ENCODE measurements around the gene ZNF341. TPM values are rescaled to one million over a fixed set of nuclear protein-coding genes. Genes with fewer than 3 reads are reported as not detected.

The ZNF341 gene
- total and polyA plus RNA-seq, 2 experiments from 2014 or later, result 4.3 to 6.1 TPM

- Histone ChIP-seq H3K36me3 (ENCODE audit: insufficient read depth) (no peaks in the 10 kb centered on the region; the same call in 1 of the 2 replicates), H3K27ac (ENCODE audit: low read depth) (no peak overlapping the region), H3K4me2 (no peak overlapping the region), H3F3A (replicated peaks; ENCODE audit: low read depth) (no peaks in the 10 kb centered on the region), H3K4me3 (no peak overlapping the region), H3K79me2 (replicated peaks; ENCODE audit: insufficient read depth) (no peaks in the 10 kb centered on the region), H3K9me2 (ENCODE audit: insufficient read depth) (no peaks in the 10 kb centered on the region), H4K20me1 (replicated peaks; ENCODE audit: insufficient read depth) (no peaks in the 10 kb centered on the region), H3K27me3 (ENCODE audit: insufficient read depth) (no peaks in the 10 kb centered on the region), H3K4me1 (ENCODE audit: insufficient read depth) (no peaks in the 10 kb centered on the region), H2AFZ (no peak overlapping the region)
- TF ChIP-seq CREB1 (CRISPR knock-in tag; IDR thresholded peaks at IDR 0.05; ENCODE audit: low read depth), result no peak
- TF ChIP-seq ZNF114 (CRISPR knock-in tag; IDR thresholded peaks at IDR 0.05), result no peak
- no peak for TF ChIP-seq POLR2AphosphoS5 (IDR thresholded peaks at IDR 0.05; ENCODE audit: low read depth)
- TF ChIP-seq STAT1 (IDR thresholded peaks at IDR 0.05; ENCODE audit: unreplicated experiment), result no peak
- TF ChIP-seq JUNB (IDR thresholded peaks at IDR 0.05; ENCODE audit: unreplicated experiment), result no peak
- no peak for TF ChIP-seq EZH2 (IDR thresholded peaks at IDR 0.05; ENCODE audit: low read depth, unreplicated experiment)
- TF ChIP-seq, protein P1, sequence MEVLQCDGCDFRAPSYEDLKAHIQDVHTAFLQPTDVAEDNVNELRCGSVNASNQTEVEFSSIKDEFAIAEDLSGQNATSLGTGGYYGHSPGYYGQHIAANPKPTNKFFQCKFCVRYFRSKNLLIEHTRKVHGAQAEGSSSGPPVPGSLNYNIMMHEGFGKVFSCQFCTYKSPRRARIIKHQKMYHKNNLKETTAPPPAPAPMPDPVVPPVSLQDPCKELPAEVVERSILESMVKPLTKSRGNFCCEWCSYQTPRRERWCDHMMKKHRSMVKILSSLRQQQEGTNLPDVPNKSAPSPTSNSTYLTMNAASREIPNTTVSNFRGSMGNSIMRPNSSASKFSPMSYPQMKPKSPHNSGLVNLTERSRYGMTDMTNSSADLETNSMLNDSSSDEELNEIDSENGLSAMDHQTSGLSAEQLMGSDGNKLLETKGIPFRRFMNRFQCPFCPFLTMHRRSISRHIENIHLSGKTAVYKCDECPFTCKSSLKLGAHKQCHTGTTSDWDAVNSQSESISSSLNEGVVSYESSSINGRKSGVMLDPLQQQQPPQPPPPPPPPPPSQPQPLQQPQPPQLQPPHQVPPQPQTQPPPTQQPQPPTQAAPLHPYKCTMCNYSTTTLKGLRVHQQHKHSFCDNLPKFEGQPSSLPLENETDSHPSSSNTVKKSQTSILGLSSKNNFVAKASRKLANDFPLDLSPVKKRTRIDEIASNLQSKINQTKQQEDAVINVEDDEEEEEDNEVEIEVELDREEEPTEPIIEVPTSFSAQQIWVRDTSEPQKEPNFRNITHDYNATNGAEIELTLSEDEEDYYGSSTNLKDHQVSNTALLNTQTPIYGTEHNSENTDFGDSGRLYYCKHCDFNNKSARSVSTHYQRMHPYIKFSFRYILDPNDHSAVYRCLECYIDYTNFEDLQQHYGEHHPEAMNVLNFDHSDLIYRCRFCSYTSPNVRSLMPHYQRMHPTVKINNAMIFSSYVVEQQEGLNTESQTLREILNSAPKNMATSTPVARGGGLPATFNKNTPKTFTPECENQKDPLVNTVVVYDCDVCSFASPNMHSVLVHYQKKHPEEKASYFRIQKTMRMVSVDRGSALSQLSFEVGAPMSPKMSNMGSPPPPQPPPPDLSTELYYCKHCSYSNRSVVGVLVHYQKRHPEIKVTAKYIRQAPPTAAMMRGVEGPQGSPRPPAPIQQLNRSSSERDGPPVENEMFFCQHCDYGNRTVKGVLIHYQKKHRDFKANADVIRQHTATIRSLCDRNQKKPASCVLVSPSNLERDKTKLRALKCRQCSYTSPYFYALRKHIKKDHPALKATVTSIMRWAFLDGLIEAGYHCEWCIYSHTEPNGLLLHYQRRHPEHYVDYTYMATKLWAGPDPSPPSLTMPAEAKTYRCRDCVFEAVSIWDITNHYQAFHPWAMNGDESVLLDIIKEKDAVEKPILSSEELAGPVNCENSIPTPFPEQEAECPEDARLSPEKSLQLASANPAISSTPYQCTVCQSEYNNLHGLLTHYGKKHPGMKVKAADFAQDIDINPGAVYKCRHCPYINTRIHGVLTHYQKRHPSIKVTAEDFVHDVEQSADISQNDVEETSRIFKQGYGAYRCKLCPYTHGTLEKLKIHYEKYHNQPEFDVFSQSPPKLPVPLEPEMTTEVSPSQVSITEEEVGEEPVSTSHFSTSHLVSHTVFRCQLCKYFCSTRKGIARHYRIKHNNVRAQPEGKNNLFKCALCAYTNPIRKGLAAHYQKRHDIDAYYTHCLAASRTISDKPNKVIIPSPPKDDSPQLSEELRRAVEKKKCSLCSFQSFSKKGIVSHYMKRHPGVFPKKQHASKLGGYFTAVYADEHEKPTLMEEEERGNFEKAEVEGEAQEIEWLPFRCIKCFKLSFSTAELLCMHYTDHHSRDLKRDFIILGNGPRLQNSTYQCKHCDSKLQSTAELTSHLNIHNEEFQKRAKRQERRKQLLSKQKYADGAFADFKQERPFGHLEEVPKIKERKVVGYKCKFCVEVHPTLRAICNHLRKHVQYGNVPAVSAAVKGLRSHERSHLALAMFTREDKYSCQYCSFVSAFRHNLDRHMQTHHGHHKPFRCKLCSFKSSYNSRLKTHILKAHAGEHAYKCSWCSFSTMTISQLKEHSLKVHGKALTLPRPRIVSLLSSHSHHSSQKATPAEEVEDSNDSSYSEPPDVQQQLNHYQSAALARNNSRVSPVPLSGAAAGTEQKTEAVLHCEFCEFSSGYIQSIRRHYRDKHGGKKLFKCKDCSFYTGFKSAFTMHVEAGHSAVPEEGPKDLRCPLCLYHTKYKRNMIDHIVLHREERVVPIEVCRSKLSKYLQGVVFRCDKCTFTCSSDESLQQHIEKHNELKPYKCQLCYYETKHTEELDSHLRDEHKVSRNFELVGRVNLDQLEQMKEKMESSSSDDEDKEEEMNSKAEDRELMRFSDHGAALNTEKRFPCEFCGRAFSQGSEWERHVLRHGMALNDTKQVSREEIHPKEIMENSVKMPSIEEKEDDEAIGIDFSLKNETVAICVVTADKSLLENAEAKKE (CRISPR knock-in tag; IDR thresholded peaks at IDR 0.05), result no peak
- TF ChIP-seq, protein P2, sequence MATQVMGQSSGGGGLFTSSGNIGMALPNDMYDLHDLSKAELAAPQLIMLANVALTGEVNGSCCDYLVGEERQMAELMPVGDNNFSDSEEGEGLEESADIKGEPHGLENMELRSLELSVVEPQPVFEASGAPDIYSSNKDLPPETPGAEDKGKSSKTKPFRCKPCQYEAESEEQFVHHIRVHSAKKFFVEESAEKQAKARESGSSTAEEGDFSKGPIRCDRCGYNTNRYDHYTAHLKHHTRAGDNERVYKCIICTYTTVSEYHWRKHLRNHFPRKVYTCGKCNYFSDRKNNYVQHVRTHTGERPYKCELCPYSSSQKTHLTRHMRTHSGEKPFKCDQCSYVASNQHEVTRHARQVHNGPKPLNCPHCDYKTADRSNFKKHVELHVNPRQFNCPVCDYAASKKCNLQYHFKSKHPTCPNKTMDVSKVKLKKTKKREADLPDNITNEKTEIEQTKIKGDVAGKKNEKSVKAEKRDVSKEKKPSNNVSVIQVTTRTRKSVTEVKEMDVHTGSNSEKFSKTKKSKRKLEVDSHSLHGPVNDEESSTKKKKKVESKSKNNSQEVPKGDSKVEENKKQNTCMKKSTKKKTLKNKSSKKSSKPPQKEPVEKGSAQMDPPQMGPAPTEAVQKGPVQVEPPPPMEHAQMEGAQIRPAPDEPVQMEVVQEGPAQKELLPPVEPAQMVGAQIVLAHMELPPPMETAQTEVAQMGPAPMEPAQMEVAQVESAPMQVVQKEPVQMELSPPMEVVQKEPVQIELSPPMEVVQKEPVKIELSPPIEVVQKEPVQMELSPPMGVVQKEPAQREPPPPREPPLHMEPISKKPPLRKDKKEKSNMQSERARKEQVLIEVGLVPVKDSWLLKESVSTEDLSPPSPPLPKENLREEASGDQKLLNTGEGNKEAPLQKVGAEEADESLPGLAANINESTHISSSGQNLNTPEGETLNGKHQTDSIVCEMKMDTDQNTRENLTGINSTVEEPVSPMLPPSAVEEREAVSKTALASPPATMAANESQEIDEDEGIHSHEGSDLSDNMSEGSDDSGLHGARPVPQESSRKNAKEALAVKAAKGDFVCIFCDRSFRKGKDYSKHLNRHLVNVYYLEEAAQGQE (IDR thresholded peaks at IDR 0.05; ENCODE audit: unreplicated experiment), result no peak
- TF ChIP-seq NANOG (IDR thresholded peaks at IDR 0.05; ENCODE audit: borderline replicate concordance), result no peak
- Mint-ChIP-seq H3K36me3 (ENCODE audit: low read depth) (0 out of 3 replicates have a peak, but pooled peaks cover 3% of the 10 kb centered on the region), H3K4me3 (no peak overlapping the region), H3K4me1 (peaks cover 6% of the 10 kb centered on the region), H3K9me3 (no peaks in the 10 kb centered on the region), H3K27ac (no peak overlapping the region), H3K27me3 (ENCODE audit: insufficient read depth, low read depth, poor library complexity) (peaks cover 5% of the 10 kb centered on the region)
- DNase-seq (ENCODE audit: low spot score) (no peak), ATAC-seq (no peak)
Measured at GRCh38 chr20:33765592-33765991, 33.8 kb downstream of the ZNF341 start.

Data from GM23338 (cell line).